HG03439 (cell line): ENCODE data around the gene SYNPO2.
"Not testable (repeated sequence)": the region's sequence is repeated elsewhere in the genome, so short reads cannot be mapped to it uniquely, and the experiment has no call there.

ENCODE experiments used
- ATAC-seq: cut with Tn5 transposase; IDR thresholded peaks from one replicate; pipeline ENCODE4 v1.9.1; 2021; ENCODE audit warnings: mild to moderate bottlenecking, moderate library complexity; ENCODE audit not compliant: unreplicated experiment

Gene SYNPO2

DNA sequence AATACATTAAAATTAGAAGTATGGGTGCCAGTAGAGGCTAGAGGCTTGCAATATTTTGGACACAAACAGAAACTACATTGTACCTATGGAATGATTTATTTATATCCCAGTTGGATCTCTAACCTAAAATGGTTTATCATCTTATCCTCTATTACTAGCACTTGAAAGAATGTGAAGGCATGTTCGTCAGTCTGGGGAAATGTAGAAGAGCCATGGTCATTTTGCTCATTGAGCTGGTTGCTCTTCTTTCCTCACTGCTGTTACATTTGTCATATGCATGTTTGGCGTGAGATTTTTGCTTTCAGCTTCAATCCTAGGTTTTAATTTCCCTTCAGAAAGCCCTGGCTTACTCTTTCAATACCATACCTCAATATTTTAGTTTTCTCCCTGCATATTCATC lies 164.6 kb downstream of the SYNPO2 start:
- no peak for ATAC-seq

GRCh38 chr4:119053997-119054396 lies 165.3 kb downstream of the SYNPO2 start:
- no peak for ATAC-seq

DNA sequence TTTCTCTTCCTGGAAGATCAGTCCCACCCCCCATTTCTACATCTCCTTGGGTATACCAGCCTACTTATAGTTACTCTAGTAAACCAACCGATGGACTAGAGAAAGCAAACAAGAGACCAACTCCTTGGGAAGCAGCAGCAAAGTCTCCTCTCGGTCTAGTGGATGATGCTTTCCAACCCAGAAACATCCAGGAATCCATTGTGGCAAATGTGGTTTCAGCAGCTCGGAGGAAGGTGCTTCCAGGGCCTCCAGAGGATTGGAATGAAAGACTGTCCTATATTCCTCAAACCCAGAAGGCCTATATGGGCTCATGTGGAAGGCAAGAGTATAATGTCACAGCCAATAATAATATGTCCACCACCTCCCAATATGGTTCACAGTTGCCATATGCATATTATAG lies 168.8 kb downstream of the SYNPO2 start:
- ATAC-seq: no peak

DNA sequence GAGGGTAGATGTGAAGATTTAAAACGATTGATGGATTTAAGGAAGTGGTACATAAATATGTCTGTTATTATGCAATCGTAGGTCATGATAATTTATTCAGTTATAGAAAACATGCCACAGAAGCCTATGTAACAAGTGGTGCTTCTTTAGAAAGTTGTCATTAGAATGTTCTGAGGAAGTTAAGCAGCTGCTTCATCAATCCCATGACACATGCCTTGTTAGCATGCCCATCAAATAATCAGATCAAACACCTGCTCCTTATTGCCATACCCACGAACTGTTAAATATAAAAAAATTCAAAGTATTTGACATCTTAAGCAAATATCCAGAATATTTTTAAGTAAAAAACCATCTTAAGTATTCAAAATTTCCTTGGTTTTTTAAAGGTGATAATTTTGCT lies 170.6 kb downstream of the SYNPO2 start:
- no peak for ATAC-seq

DNA sequence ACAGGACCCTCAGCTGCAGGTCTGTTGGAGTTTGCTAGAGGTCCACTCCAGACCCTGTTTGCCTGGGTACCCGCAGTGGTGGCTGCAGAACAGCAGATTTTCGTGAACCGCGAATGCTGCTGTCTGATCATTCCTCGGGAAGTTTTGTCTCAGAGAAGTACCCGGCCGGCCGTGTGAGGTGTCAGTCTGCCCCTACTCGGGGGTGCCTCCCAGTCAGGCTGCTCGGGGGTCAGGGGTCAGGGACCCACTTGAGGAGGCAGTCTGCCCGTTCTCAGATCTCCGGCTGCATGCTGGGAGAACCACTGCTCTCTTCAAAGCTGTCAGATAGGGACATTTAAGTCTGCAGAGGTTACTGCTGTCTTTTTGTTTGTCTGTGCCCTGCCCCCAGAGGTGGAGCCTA lies 178.5 kb downstream of the SYNPO2 start:
- not testable (repeated sequence) for ATAC-seq

GRCh38 chr4:119067670-119068360 lies 179.2 kb downstream of the SYNPO2 start:
- not testable (repeated sequence) for ATAC-seq

- no peak for ATAC-seq
These were observed 179.9 kb downstream of the SYNPO2 start for GRCh38 chr4:119068529-119068962.

GRCh38 chr4:119070301-119070700 lies 181.6 kb downstream of the SYNPO2 start:
- no peak for ATAC-seq

GRCh38 chr4:119080721-119081541 lies 192.3 kb downstream of the SYNPO2 start:
- ATAC-seq: no peak

- ATAC-seq: no peak
These were observed 192.8 kb downstream of the SYNPO2 start for GRCh38 chr4:119081542-119081859.

DNA sequence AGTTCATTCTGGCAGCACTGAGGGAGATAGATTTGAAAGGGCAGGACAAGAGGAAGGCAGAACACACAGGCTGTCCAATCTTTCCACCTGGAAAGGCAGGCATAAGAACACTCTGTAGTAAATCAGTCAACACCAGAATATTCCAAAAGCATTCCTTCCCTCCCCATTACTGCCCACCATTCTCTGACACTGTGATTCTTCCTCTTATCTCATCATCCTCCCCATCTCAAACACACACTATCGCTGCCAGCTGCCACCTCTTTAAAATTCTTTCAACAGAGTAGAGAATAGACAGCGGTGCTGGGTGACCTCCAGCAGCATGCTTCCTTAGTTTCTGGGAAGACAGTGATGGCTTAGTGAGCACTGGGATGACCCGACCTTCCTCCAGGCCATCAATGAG lies 193.3 kb downstream of the SYNPO2 start:
- ATAC-seq: no peak

DNA sequence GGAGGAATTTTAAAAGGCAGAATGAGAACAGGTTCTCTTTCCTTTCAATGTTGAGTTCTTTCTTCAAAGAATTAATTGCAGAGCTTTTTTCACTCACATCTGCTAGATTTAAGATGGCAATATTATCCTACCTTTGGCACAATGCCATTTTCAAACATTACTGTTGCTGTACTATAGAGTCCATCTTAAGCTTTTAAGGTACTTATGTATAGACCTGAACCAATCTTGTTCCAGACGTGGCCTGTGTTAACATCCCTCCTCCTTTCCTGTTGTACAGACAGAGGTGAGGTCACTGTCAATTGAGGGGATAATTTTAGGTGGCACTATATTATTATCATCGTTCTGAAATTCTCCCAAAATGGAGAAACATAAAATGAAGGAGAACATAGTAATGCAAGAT lies 194.0 kb downstream of the SYNPO2 start:
- no peak for ATAC-seq

- no peak for ATAC-seq
These were observed 195.9 kb downstream of the SYNPO2 start for GRCh38 chr4:119084513-119084912.

DNA sequence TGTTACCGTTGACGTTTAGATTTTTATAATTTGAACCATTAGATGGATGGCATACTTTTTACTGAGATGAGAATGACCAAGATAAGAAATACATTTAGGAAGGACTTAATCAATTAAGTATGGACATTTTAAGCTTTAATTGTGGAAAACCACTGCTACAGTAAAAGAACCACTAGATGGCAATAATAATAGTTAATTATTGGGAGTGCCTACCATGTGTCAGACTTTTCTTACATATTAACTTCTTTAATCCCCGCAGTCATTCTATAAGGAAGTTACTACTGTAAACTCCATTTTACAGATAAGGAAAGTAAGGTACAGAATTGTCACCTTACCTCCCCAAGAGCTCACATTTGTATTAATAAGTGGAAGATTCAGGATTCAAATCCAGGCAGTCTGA lies 198.5 kb downstream of the SYNPO2 start:
- ATAC-seq: no peak

DNA sequence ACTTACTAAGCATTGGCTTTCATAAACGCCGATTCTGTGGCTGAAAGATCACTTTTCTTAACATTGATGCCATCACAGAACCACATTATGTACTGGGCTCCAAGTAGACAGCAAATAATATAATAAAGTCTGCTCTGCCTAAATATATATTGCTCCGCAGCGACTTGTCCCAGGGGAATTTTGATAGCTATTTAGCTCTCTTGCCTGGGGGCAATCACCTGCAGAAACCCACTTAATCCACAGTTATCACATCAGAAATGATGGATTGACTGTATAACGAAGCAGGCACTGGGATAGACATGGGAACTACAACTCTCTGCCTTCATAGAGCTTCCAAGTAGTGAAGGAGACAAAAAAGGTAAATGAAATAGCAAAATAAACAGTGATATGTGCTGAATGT lies 199.0 kb downstream of the SYNPO2 start:
- no peak for ATAC-seq

DNA sequence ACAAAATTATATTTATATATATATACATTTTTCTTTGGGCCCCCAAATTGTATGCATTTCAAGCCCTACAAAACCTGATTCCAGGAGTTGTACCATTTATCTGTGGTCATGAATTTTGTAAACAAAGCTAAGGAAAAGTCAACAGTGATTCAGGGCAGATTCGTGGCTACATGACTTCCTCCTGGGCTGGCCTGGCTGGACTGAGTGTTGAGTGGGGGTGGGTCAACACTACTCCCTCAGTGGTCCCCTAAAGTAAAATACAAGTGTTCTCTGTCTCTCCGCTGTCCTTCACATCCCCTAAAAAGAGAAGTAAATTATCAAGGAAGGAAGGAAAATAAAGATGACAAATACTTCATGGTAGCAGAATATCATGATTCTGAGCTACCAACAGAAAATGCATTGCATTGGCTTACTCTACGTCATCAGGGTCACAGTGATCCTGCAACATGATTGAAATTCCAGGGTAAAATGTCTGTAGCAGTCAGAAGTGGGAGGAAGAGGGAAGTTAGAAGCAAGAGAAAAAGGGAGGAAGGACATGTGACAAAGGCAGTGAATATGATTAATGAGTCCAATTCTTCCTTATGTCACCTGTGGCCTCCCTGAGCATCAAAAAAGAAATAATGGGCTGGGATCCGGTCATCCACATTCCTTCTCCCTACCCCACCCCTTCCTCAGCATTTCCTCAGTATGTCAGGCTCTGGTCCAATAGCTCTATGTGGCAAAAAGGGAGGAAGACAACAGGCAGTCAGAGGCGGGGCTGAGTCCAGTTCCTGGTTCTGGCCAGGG lies 204.6 kb downstream of the SYNPO2 start:
- no peak for ATAC-seq

- ATAC-seq: no peak
These were observed 208.7 kb downstream of the SYNPO2 start for GRCh38 chr4:119097282-119097900.

DNA sequence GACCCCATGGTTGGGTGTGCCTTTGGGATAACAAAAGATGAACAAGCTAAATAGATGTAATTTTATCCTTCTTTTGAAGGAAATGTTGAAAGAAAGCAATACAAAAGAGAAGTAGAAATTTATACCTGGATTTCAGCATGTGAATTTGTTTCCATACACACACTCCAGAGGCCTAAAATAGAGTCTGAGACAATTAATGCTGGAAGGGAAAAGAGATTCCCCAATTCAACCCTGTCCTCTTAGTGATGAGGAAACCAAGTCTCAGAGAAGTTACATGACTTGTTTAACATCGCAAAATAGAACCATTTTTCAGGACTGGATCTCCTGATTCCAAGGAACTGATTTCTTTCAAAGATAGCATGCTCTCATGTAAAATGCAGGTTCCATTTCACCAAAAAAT lies 209.7 kb downstream of the SYNPO2 start:
- ATAC-seq: no peak

GRCh38 chr4:119099227-119099810 lies 210.7 kb downstream of the SYNPO2 start:
- ATAC-seq: no peak

DNA sequence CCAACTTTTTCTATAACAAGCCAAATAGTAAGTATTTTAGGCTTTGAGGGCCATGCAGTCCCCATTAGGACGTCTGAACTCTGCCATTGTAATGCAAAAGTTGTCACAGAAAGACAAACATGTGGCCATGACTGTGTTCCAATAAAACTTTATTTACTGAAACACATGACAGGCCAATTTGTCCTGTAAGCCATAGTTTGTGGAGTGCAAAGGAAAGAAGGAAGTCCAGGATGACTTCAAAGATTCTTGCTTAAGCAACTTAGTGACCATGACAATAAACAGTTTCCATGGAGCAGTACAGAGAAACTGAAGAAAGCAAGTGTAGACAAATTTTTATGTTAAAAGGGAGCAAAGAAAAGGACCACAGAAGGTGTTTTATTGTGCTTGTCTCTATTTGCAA lies 212.0 kb downstream of the SYNPO2 start:
- ATAC-seq: no peak

DNA sequence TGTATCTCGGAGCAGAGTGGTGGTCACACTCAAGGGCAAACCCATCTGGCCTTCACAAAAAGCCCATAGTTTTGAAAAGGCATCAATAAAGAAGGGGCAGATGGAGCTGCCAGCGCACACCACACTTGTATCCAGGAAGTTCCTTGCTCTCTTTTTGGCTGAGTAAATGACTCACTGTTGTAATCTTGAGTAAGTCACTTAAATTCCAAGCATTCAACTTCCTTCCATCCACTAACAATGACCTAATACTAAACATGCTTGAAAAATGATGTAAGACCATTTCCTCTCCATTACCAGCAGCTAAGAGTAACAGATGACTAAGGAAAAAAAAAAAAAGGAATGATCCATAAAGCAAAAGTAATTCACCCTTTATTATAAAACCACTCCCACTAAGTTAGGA lies 214.6 kb downstream of the SYNPO2 start:
- ATAC-seq: no peak
